ENCODE data around the gene AGBL3.

Gene AGBL3

DNA sequence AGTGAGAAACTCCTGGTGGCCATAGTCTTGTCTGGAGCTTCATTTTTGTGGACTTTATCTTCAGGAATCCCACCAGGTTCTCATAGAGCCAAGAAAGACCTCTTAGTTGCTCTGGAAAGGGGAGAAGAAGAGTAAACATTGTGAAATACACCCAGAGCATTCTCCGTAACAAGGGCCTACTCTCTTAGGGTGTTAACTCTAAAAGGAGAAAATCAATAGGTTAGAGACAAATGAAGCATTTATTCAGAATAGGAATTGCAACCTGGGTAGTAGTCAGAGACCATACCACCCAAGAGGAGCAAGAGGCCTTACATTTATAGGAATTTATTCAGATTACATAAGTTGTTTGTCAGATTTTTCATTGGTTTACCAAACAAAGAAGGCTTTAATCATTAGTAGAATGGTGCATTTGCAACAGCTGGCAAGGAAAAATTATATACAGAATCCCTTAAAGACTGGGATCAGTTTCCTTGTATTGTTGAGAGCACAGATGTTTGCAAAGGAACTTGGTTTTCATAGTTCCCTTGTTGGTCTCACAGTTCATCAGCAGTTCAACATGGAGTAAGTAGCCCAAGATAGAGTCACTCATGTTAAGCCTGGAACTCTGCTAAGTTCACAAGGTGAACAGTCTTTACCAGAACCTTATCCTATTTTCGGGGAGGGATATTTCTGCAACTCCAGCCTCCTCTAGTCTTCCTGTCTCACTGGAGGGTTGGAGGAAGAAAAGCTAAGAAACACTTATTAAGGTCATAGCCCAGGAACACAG, 108.3 kb downstream of the AGBL3 start:
- no peak for TF ChIP-seq EZH2 (IDR thresholded peaks at IDR 0.05)
- TF ChIP-seq FOXP2 (optimal IDR thresholded peaks at IDR 0.05; ENCODE audit: control extremely low read depth, extremely low read length, insufficient read depth): no peak
- no peak for TF ChIP-seq POLR2AphosphoS5 (IDR thresholded peaks at IDR 0.05; ENCODE audit: borderline replicate concordance, low read depth, low read length)
- Histone ChIP-seq H3K27ac (no peak overlapping the region), H3K36me3 (ENCODE audit: insufficient read depth, low read length) (no peaks in the 10 kb centered on the region), H3K4me3 (no peak overlapping the region), H3K9ac (ENCODE audit: insufficient read length) (no peak overlapping the region), H3K9me3 (ENCODE audit: low read depth, low read length) (no peaks in the 10 kb centered on the region)
- DNase-seq (ENCODE audit: low read depth, low spot score): no peak

DNA sequence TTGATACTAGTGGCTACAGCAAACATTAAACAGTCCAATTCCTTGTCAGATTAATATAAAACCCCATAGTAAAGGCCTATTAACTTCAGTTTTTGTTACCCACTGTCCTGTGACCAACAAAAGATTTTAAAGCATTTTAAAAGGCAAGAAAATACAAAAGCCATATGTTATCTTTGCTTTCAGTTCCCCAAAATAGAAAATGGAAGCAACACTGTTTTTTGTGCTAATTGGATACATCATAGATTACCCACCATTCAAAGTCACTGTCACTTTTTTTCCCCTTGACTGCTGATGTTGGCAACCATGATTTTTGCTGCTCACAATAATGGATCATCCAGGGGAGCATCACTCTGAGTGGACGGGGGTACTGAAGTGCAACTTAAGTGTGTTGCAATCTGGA, 109.1 kb downstream of the AGBL3 start:
- H3K9ac ChIP-seq (ENCODE audit: insufficient read length): no peak overlapping the region

DNA sequence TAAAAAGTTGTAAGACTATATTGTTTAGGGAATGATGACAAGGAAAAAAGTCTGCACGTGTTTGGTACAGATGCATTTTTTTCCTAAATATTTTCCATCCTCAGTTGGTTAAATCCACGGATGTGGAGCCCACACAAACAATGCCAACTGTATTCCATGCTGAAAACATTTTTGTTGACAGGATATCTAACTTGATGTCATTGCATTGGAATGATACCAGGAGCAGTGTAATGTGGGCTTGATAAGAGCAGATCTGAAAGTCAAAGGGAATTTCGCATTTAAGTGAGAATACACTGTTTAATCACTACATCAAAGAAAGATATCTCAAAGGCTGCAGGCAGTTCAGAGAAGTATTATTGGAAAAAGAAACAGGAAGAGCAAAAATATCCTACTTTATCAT, 112.1 kb downstream of the AGBL3 start:
- no peak for DNase-seq (ENCODE audit: low read depth, low spot score)
- Histone ChIP-seq H3K9ac (ENCODE audit: insufficient read length) (no peak overlapping the region), H3K27ac (no peak overlapping the region), H3K9me3 (ENCODE audit: low read depth, low read length) (no peaks in the 10 kb centered on the region), H3K36me3 (ENCODE audit: insufficient read depth, low read length) (no peaks in the 10 kb centered on the region), H3K4me3 (no peak overlapping the region)
- TF ChIP-seq EZH2 (IDR thresholded peaks at IDR 0.05) (no peak), POLR2AphosphoS5 (IDR thresholded peaks at IDR 0.05; ENCODE audit: borderline replicate concordance, low read depth, low read length) (no peak), FOXP2 (optimal IDR thresholded peaks at IDR 0.05; ENCODE audit: control extremely low read depth, extremely low read length, insufficient read depth) (no peak)

More for the DNA sequence above, 109.1 kb downstream of the AGBL3 start:
- Histone ChIP-seq H3K36me3 (ENCODE audit: insufficient read depth, low read length) (no peaks in the 10 kb centered on the region), H3K9me3 (ENCODE audit: low read depth, low read length) (no peaks in the 10 kb centered on the region), H3K27ac (no peak overlapping the region), H3K4me3 (no peak overlapping the region)
- no peak for TF ChIP-seq EZH2 (IDR thresholded peaks at IDR 0.05)
- no peak for TF ChIP-seq FOXP2 (optimal IDR thresholded peaks at IDR 0.05; ENCODE audit: control extremely low read depth, extremely low read length, insufficient read depth)
- TF ChIP-seq POLR2AphosphoS5 (IDR thresholded peaks at IDR 0.05; ENCODE audit: borderline replicate concordance, low read depth, low read length): no peak
- DNase-seq (ENCODE audit: low read depth, low spot score): no peak

GRCh38 chr7:135100856-135101255, 114.5 kb downstream of the AGBL3 start:
- no peaks in the 10 kb centered on the region for H3K9me3 ChIP-seq (ENCODE audit: low read depth, low read length)
- no peak for TF ChIP-seq FOXP2 (optimal IDR thresholded peaks at IDR 0.05; ENCODE audit: control extremely low read depth, extremely low read length, insufficient read depth)
- no peak for TF ChIP-seq EZH2 (IDR thresholded peaks at IDR 0.05)
- no peak for TF ChIP-seq POLR2AphosphoS5 (IDR thresholded peaks at IDR 0.05; ENCODE audit: borderline replicate concordance, low read depth, low read length)
- DNase-seq (ENCODE audit: low read depth, low spot score): no peak

DNA sequence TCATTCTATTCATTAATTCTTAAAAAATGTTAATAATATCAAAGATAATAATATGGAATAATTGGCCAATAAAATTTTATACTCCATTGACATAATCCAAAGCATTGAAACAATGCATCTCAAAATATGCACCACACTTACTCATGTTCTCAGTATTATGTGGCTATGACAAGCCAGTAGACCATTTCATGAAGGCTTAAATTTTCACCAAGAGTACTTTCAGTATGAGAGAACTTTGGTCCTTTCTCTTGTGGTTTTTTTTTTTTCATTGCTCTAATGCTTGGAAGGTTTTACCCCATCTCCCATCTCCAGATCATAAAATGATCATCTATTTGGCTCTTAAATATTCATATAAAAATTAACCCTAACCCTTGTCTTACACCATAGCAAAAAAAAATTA, 116.1 kb downstream of the AGBL3 start:
- TF ChIP-seq EZH2 (IDR thresholded peaks at IDR 0.05) (no peak), FOXP2 (optimal IDR thresholded peaks at IDR 0.05; ENCODE audit: control extremely low read depth, extremely low read length, insufficient read depth) (no peak), POLR2AphosphoS5 (IDR thresholded peaks at IDR 0.05; ENCODE audit: borderline replicate concordance, low read depth, low read length) (no peak)
- Histone ChIP-seq H3K27ac (no peak overlapping the region), H3K9me3 (ENCODE audit: low read depth, low read length) (no peaks in the 10 kb centered on the region), H3K4me3 (no peak overlapping the region), H3K9ac (ENCODE audit: insufficient read length) (no peak overlapping the region), H3K36me3 (ENCODE audit: insufficient read depth, low read length) (no peaks in the 10 kb centered on the region)
- no peak for DNase-seq (ENCODE audit: low read depth, low spot score)

More at GRCh38 chr7:135100856-135101255, 114.5 kb downstream of the AGBL3 start:
- H3K36me3 ChIP-seq (ENCODE audit: insufficient read depth, low read length): no peaks in the 10 kb centered on the region
- no peak overlapping the region for H3K4me3 ChIP-seq
- no peak overlapping the region for H3K27ac ChIP-seq
- H3K9ac ChIP-seq (ENCODE audit: insufficient read length): no peak overlapping the region

GRCh38 chr7:135109562-135109961, 123.3 kb downstream of the AGBL3 start:
- Histone ChIP-seq H3K9me3 (ENCODE audit: low read depth, low read length) (no peaks in the 10 kb centered on the region), H3K4me3 (no peak overlapping the region), H3K36me3 (ENCODE audit: insufficient read depth, low read length) (no peaks in the 10 kb centered on the region), H3K27ac (no peak overlapping the region), H3K9ac (ENCODE audit: insufficient read length) (no peak overlapping the region)
- TF ChIP-seq EZH2 (IDR thresholded peaks at IDR 0.05): no peak
- TF ChIP-seq FOXP2 (optimal IDR thresholded peaks at IDR 0.05; ENCODE audit: control extremely low read depth, extremely low read length, insufficient read depth): no peak
- no peak for TF ChIP-seq POLR2AphosphoS5 (IDR thresholded peaks at IDR 0.05; ENCODE audit: borderline replicate concordance, low read depth, low read length)
- DNase-seq (ENCODE audit: low read depth, low spot score): no peak

DNA sequence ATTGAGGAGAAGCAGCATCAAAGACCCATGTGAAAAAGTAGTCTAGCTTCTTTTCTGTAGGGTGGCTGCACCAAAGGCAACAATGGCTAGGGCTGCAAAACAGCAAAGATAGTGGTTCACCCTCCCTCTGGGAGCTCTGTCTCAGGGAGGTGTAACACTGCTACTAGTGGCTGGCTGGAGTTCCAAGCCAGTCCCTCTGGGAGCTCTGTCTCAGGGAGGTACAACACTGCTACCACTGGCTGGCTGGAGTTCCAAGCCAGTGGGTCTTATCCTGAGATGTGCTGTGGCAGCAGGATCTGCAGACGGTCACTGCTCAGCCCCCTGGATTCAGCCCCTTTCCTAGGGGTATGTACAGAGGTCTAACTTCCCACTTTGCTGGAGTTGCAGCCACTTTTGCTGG, 123.7 kb downstream of the AGBL3 start:
- TF ChIP-seq FOXP2 (optimal IDR thresholded peaks at IDR 0.05; ENCODE audit: control extremely low read depth, extremely low read length, insufficient read depth): no peak
- TF ChIP-seq EZH2 (IDR thresholded peaks at IDR 0.05): no peak
- TF ChIP-seq POLR2AphosphoS5 (IDR thresholded peaks at IDR 0.05; ENCODE audit: borderline replicate concordance, low read depth, low read length): no peak
- no peak for DNase-seq (ENCODE audit: low read depth, low spot score)
- no peak overlapping the region for H3K4me3 ChIP-seq
- H3K36me3 ChIP-seq (ENCODE audit: insufficient read depth, low read length): no peaks in the 10 kb centered on the region
- H3K27ac ChIP-seq: no peak overlapping the region
- no peak overlapping the region for H3K9ac ChIP-seq (ENCODE audit: insufficient read length)
- no peaks in the 10 kb centered on the region for H3K9me3 ChIP-seq (ENCODE audit: low read depth, low read length)

- no peaks in the 10 kb centered on the region for H3K9me3 ChIP-seq (ENCODE audit: low read depth, low read length)
- H3K27ac ChIP-seq: no peak overlapping the region
Observed at GRCh38 chr7:135111379-135111778, 125.1 kb downstream of the AGBL3 start.

More at GRCh38 chr7:135111379-135111778, 125.1 kb downstream of the AGBL3 start:
- Histone ChIP-seq H3K4me3 (no peak overlapping the region), H3K36me3 (ENCODE audit: insufficient read depth, low read length) (no peaks in the 10 kb centered on the region), H3K9ac (ENCODE audit: insufficient read length) (no peak overlapping the region)
- DNase-seq (ENCODE audit: low read depth, low spot score): no peak
- TF ChIP-seq FOXP2 (optimal IDR thresholded peaks at IDR 0.05; ENCODE audit: control extremely low read depth, extremely low read length, insufficient read depth) (no peak), EZH2 (IDR thresholded peaks at IDR 0.05) (no peak), POLR2AphosphoS5 (IDR thresholded peaks at IDR 0.05; ENCODE audit: borderline replicate concordance, low read depth, low read length) (no peak)

Data from SK-N-MC (cell line).